Measurements from ENCODE around the gene ABHD8. TPM values are rescaled to one million over a fixed set of nuclear protein-coding genes. Genes with fewer than 3 reads are reported as not detected.

The ABHD8 gene
- total and polyA plus RNA-seq, 7 experiments from 2014 or later: 7.0 to 12.4 (median 9.5) TPM

GRCh38 chr19:17309198-17309964, 6.2 kb upstream of the ABHD8 start, which contains the start of gene DDA1:
Gene DDA1, plus strand, starts transcription at chr19:17309563. Its CDS starts 92 bp downstream, at chr19:17309655.
- Histone ChIP-seq H3K27ac (ENCODE audit: low read depth, low read length) (peak within 1 kb of the TSS; percentile 87), H3K9me3 (ENCODE audit: control insufficient read depth in 2 of 3, low read length in 3 of 3) (no peaks in the 10 kb centered on the region), H3K4me1 (ENCODE audit: control insufficient read depth in 2 of 2, insufficient read depth in 2 of 2, low read length in 2 of 2) (peaks cover 22 to 28% of the 10 kb centered on the region in 2 donors), H3K36me3 (ENCODE audit: control insufficient read depth in 2 of 3, insufficient read depth in 3 of 3, low read length in 3 of 3) (peaks cover 0 to 29% (median 9%) of the 10 kb centered on the region in 3 experiments), H3K27me3 (ENCODE audit: control insufficient read depth in 2 of 2, insufficient read depth in 2 of 2, low read length in 2 of 2) (no peaks in the 10 kb centered on the region), H3K4me3 (ENCODE audit: low read length) (peak within 1 kb of the TSS; percentile 86)
- H3K27ac Mint-ChIP-seq: peak within 1 kb of the TSS; percentile 91 to 98 (median 94)
- no peaks in the 10 kb centered on the region for H3K9me3 Mint-ChIP-seq
- ATAC-seq: peak; percentile 92
- intact Hi-C loops (cut with micrococcal nuclease): loop anchor here (1.0 to 10.0 kb wide), 13 partner anchors 17 to 1932 kb away; partner anchors contain the start of genes C19orf44 (in 2 of the 2), CALR3 (in 2 of the 2), GTPBP3 (in 2 of the 2) and HAUS8 (in 2 of the 2)
- peak; percentile 81 to 100 (median 99) for DNase-seq
- ChIA-PET POLR2A (interaction anchor here (0.6 to 5.8 kb wide), 14 partner anchors 12 to 1223 kb away, joined by 3 to 56 read pairs (median 4); partner anchors contain the start of genes ANO8, BABAM1, GTPBP3 and MVB12A), CTCF (interaction anchor here (0.5 to 1.9 kb wide), 7 partner anchors 16 to 80 kb away, joined by 3 to 8 read pairs (median 5); partner anchors contain the start of gene BABAM1)
- H3K36me3 Mint-ChIP-seq: peaks cover 0 to 8% (median 0%) of the 10 kb centered on the region in 5 donors
- H3K27me3 Mint-ChIP-seq: no peaks in the 10 kb centered on the region
- peaks cover 32 to 60% (median 50%) of the 10 kb centered on the region in 7 donors for H3K4me1 Mint-ChIP-seq
- H3K4me3 Mint-ChIP-seq: peak within 1 kb of the TSS; percentile 91 to 100 (median 97)

GRCh38 chr19:17307876-17308377, 4.7 kb upstream of the ABHD8 start:
- intact Hi-C loops (cut with micrococcal nuclease): loop anchor here (5.0 to 10.0 kb wide), 6 partner anchors 99 to 1931 kb away; partner anchors contain the start of genes C19orf44 (in 2 of the 2), CALR3 (in 2 of the 2), AKAP8 (in 1 of the 2) and BST2 (in 1 of the 2)
- H3K4me3 Mint-ChIP-seq: peak overlapping the region in 9 of 10 donors; percentile 6 to 90 (median 32)
- peaks cover 32 to 69% (median 61%) of the 10 kb centered on the region in 7 donors for H3K4me1 Mint-ChIP-seq
- no peaks in the 10 kb centered on the region for H3K9me3 ChIP-seq (ENCODE audit: control insufficient read depth in 2 of 3, low read length in 3 of 3)
- H3K4me3 ChIP-seq (ENCODE audit: low read length): no peak overlapping the region
- peaks cover 0 to 6% (median 0%) of the 10 kb centered on the region in 5 donors for H3K36me3 Mint-ChIP-seq
- peaks cover 0 to 21% (median 0%) of the 10 kb centered on the region in 3 experiments for H3K36me3 ChIP-seq (ENCODE audit: control insufficient read depth in 2 of 3, insufficient read depth in 3 of 3, low read length in 3 of 3)
- ChIA-PET POLR2A (interaction anchor here (1.3 to 5.8 kb wide), 5 partner anchors 16 to 239 kb away, joined by 3 to 56 read pairs (median 17); partner anchors contain the start of genes ANO8, GTPBP3 and PGLS), CTCF (interaction anchor here (1.8 kb wide), 1 partner anchor 37 kb away, joined by 8 read pairs; no protein-coding TSS in a partner anchor)
- no peaks in the 10 kb centered on the region for H3K9me3 Mint-ChIP-seq
- H3K27ac Mint-ChIP-seq: peak overlapping the region in 4 of 9 donors; percentile 62 to 89 (median 76)
- peaks cover 29 to 35% of the 10 kb centered on the region in 2 donors for H3K4me1 ChIP-seq (ENCODE audit: control insufficient read depth in 2 of 2, insufficient read depth in 2 of 2, low read length in 2 of 2)
- H3K27me3 Mint-ChIP-seq: no peaks in the 10 kb centered on the region
- H3K27me3 ChIP-seq (ENCODE audit: control insufficient read depth in 2 of 2, insufficient read depth in 2 of 2, low read length in 2 of 2): no peaks in the 10 kb centered on the region
- no peak for ATAC-seq
- DNase-seq: no peak
- H3K27ac ChIP-seq (ENCODE audit: low read depth, low read length): no peak overlapping the region

GRCh38 chr19:17306285-17306714, 3.1 kb upstream of the ABHD8 start:
- Histone ChIP-seq H3K36me3 (ENCODE audit: control insufficient read depth in 2 of 3, insufficient read depth in 3 of 3, low read length in 3 of 3) (peaks cover 0 to 8% (median 0%) of the 10 kb centered on the region in 3 experiments), H3K4me3 (ENCODE audit: low read length) (peak overlapping the region; percentile 93), H3K4me1 (ENCODE audit: control insufficient read depth in 2 of 2, insufficient read depth in 2 of 2, low read length in 2 of 2) (peaks cover 25 to 35% of the 10 kb centered on the region in 2 donors), H3K27me3 (ENCODE audit: control insufficient read depth in 2 of 2, insufficient read depth in 2 of 2, low read length in 2 of 2) (no peaks in the 10 kb centered on the region), H3K9me3 (ENCODE audit: control insufficient read depth in 2 of 3, low read length in 3 of 3) (no peaks in the 10 kb centered on the region), H3K27ac (ENCODE audit: low read depth, low read length) (peak overlapping the region; percentile 81)
- H3K36me3 Mint-ChIP-seq: peaks cover 0 to 6% (median 0%) of the 10 kb centered on the region in 5 donors
- intact Hi-C loops (cut with micrococcal nuclease): loop anchor here (5.0 to 10.0 kb wide), 6 partner anchors 101 to 1929 kb away; partner anchors contain the start of genes C19orf44 (in 2 of the 2), CALR3 (in 2 of the 2), AKAP8 (in 1 of the 2) and BST2 (in 1 of the 2)
- H3K9me3 Mint-ChIP-seq: no peaks in the 10 kb centered on the region
- peaks cover 30 to 68% (median 61%) of the 10 kb centered on the region in 7 donors for H3K4me1 Mint-ChIP-seq
- H3K27ac Mint-ChIP-seq: peak overlapping the region; percentile 70 to 92 (median 84)
- H3K27me3 Mint-ChIP-seq: no peaks in the 10 kb centered on the region
- DNase-seq (no peak), ATAC-seq (no peak)
- POLR2A ChIA-PET: interaction anchor here (0.6 to 5.8 kb wide), 10 partner anchors 18 to 939 kb away, joined by 3 to 56 read pairs (median 4); partner anchors contain the start of genes ANO8 and GTPBP3
- H3K4me3 Mint-ChIP-seq: peak overlapping the region; percentile 82 to 94 (median 90)
- CTCF ChIA-PET: interaction anchor here (0.6 to 0.7 kb wide), 6 partner anchors 16 to 181 kb away, joined by 3 to 7 read pairs (median 4); no protein-coding TSS in a partner anchor

GRCh38 chr19:17305517-17306284, 2.5 kb upstream of the ABHD8 start, which contains the start of gene MRPL34:
Gene MRPL34, plus strand, starts transcription at chr19:17305872. Its CDS starts 21 bp downstream, at chr19:17305893.
- H3K4me3 Mint-ChIP-seq: peak within 1 kb of the TSS; percentile 82 to 94 (median 90)
- H3K36me3 Mint-ChIP-seq: peaks cover 0 to 6% (median 0%) of the 10 kb centered on the region in 5 donors
- Histone ChIP-seq H3K27ac (ENCODE audit: low read depth, low read length) (peak within 1 kb of the TSS; percentile 81), H3K36me3 (ENCODE audit: control insufficient read depth in 2 of 3, insufficient read depth in 3 of 3, low read length in 3 of 3) (peaks cover 0 to 8% (median 0%) of the 10 kb centered on the region in 3 experiments), H3K4me3 (ENCODE audit: low read length) (peak within 1 kb of the TSS; percentile 93), H3K9me3 (ENCODE audit: control insufficient read depth in 2 of 3, low read length in 3 of 3) (no peaks in the 10 kb centered on the region), H3K27me3 (ENCODE audit: control insufficient read depth in 2 of 2, insufficient read depth in 2 of 2, low read length in 2 of 2) (no peaks in the 10 kb centered on the region), H3K4me1 (ENCODE audit: control insufficient read depth in 2 of 2, insufficient read depth in 2 of 2, low read length in 2 of 2) (peaks cover 22 to 32% of the 10 kb centered on the region in 2 donors)
- ATAC-seq: peak; percentile 65
- intact Hi-C loops (cut with micrococcal nuclease): loop anchor here (1.0 to 10.0 kb wide), 13 partner anchors 13 to 1928 kb away; partner anchors contain the start of genes BABAM1 (in 2 of the 2), C19orf44 (in 2 of the 2), CALR3 (in 2 of the 2) and HAUS8 (in 2 of the 2)
- peak within 1 kb of the TSS; percentile 82 to 93 (median 90) for H3K27ac Mint-ChIP-seq
- DNase-seq: peak; percentile 81 to 96 (median 93)
- peaks cover 28 to 64% (median 57%) of the 10 kb centered on the region in 7 donors for H3K4me1 Mint-ChIP-seq
- ChIA-PET CTCF (interaction anchor here (0.6 to 1.3 kb wide), 8 partner anchors 9 to 588 kb away, joined by 3 to 5 read pairs (median 3); partner anchors contain the start of genes ANO8 and BABAM1), POLR2A (interaction anchor here (0.6 to 5.8 kb wide), 17 partner anchors 13 to 939 kb away, joined by 3 to 56 read pairs (median 5); partner anchors contain the start of genes ANKLE1, ANO8, BABAM1 and GTPBP3)
- H3K9me3 Mint-ChIP-seq: no peaks in the 10 kb centered on the region
- H3K27me3 Mint-ChIP-seq: no peaks in the 10 kb centered on the region

- Mint-ChIP-seq H3K36me3 (peaks cover 0 to 4% (median 0%) of the 10 kb centered on the region in 5 donors), H3K27me3 (no peaks in the 10 kb centered on the region), H3K9me3 (no peaks in the 10 kb centered on the region), H3K27ac (peak overlapping the region; percentile 26 to 93 (median 90)), H3K4me3 (peak overlapping the region; percentile 82 to 94 (median 90)), H3K4me1 (peaks cover 24 to 59% (median 52%) of the 10 kb centered on the region in 7 donors)
- Histone ChIP-seq H3K27me3 (ENCODE audit: control insufficient read depth in 2 of 2, insufficient read depth in 2 of 2, low read length in 2 of 2) (no peaks in the 10 kb centered on the region), H3K27ac (ENCODE audit: low read depth, low read length) (peak overlapping the region; percentile 40), H3K4me1 (ENCODE audit: control insufficient read depth in 2 of 2, insufficient read depth in 2 of 2, low read length in 2 of 2) (peaks cover 17 to 26% of the 10 kb centered on the region in 2 donors), H3K4me3 (ENCODE audit: low read length) (peak overlapping the region; percentile 93), H3K36me3 (ENCODE audit: control insufficient read depth in 2 of 3, insufficient read depth in 3 of 3, low read length in 3 of 3) (peaks cover 0 to 8% (median 0%) of the 10 kb centered on the region in 3 experiments), H3K9me3 (ENCODE audit: control insufficient read depth in 2 of 3, low read length in 3 of 3) (no peaks in the 10 kb centered on the region)
- CTCF ChIA-PET: interaction anchor here (0.6 to 1.3 kb wide), 8 partner anchors 8 to 228 kb away, joined by 3 to 5 read pairs (median 3); partner anchors contain the start of genes ANO8 and BABAM1
- POLR2A ChIA-PET: interaction anchor here (0.6 to 5.8 kb wide), 10 partner anchors 12 to 832 kb away, joined by 3 to 56 read pairs (median 5); partner anchors contain the start of genes ANKLE1, ANO8, BABAM1 and GTPBP3
- intact Hi-C loops (cut with micrococcal nuclease): loop anchor here (1.0 to 10.0 kb wide), 13 partner anchors 13 to 1928 kb away; partner anchors contain the start of genes BABAM1 (in 2 of the 2), C19orf44 (in 2 of the 2), CALR3 (in 2 of the 2) and HAUS8 (in 2 of the 2)
- no peak for ATAC-seq
- DNase-seq: no peak
Observed at GRCh38 chr19:17305216-17305516, 1.9 kb upstream of the ABHD8 start.

Data from naive thymus-derived CD4-positive, alpha-beta T cell (primary cell).